ENCODE results near the gene TMEM132C. TPM values are rescaled to one million over a fixed set of nuclear protein-coding genes. Genes with fewer than 3 reads are reported as not detected.

Gene TMEM132C
- total and polyA plus RNA-seq, 11 donors: 0.05 to 5.9 (median 0.85) TPM

DNA sequence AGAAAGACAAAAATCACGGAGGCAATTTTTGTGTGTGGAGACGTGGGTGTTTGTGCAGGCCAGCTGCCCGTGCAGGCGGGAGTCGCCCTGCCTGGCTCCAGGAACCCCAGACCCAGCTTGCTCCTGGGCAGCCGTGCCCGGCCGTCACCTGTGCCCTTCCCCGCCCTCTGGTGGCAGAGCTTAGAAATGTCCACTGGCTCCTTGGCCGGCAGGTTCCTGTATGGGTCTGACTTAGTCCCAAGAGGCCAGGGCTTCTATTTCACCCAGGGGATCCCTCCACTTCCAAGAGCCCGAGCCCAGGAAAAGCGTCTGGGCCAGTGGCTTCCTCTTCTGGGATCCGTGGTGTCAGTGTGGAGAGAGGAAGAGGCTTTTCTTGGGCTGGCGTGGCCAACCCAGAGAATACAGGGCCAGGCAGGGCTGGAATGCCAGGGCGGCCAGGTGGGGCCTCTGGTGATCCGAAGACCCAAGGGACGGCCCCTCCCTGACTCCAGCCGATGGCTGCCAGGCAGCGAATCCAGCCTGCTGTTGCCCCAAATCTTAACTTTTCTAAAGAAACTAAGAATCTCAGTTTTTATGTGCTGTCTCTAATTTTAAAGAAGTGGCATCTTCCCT is 120.9 kb downstream of the TMEM132C start:
- H3K9me3 ChIP-seq: no peaks in the 10 kb centered on the region
- H3K4me1 ChIP-seq: peaks cover 0 to 12% (median 0%) of the 10 kb centered on the region in 12 donors
- H3K27ac ChIP-seq: peak overlapping the region in 2 of 12 donors; percentile 29
- DNase-seq (peak in 3 of 5 donors; percentile 12 to 40 (median 34)), ATAC-seq (peak in 3 of 4 donors; percentile 50 to 81 (median 50))
- 20 to 27% (median 24%) methylated on average over 16 to 19 of the region's 19 CpGs for WGBS, 4 donors
- intact Hi-C loops (cut with DNase I): loop anchor here in 7 of 10 donors (2.0 to 10.0 kb wide), 4 partner anchors 113 to 1523 kb away; partner anchors contain the start of gene TMEM132C (in 3 of the 7)
- H3K27me3 ChIP-seq: peaks cover 0 to 56% (median 2%) of the 10 kb centered on the region in 9 donors
- no peak overlapping the region for H3K4me3 ChIP-seq
- H3K36me3 ChIP-seq: no peaks in the 10 kb centered on the region
- TF ChIP-seq POLR2A (IDR thresholded peaks at IDR 0.05): no peak
- peak; percentile 35 to 68 (median 50) for TF ChIP-seq CTCF (IDR thresholded peaks at IDR 0.05)

DNA sequence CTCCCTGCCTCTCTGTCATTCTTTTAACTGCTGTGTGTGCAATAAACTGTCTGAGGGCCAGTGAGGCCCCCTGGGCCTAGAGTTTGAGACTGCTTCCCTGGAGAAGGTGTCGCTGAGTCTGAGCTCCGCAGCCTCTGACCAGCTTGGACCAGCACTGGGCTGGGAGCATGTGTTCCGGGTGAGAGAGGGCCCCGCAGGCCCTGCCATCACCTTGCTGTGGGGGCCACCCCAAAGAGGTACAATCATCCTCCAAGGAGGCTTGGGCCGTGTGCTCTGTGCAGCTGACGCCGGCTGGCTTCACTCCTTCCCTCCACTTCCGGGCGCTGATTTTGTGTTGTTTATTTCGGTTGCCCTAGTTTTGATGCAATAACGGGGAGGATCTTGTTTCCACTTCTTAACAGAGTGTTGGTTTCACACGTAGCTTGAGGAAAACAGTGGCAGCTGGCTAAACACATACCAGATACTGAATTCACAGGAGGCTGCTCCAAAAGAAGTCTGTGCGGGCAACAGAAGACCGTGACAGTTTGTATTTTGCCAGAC is 121.6 kb downstream of the TMEM132C start:
- Histone ChIP-seq H3K27ac (peak overlapping the region in 2 of 12 donors; percentile 29), H3K36me3 (no peaks in the 10 kb centered on the region), H3K27me3 (peaks cover 0 to 50% (median 2%) of the 10 kb centered on the region in 9 donors), H3K9me3 (peaks cover 0 to 3% (median 0%) of the 10 kb centered on the region in 12 donors), H3K4me1 (peaks cover 0 to 12% (median 0%) of the 10 kb centered on the region in 12 donors), H3K4me3 (no peak overlapping the region)
- DNase-seq (peak in 3 of 5 donors; percentile 16 to 34 (median 34)), ATAC-seq (peak; percentile 53 to 88 (median 66))
- intact Hi-C loops (cut with DNase I): loop anchor here in 7 of 10 donors (2.0 to 10.0 kb wide), 4 partner anchors 114 to 1522 kb away; partner anchors contain the start of gene TMEM132C (in 3 of the 7)
- TF ChIP-seq POLR2A (IDR thresholded peaks at IDR 0.05) (no peak), CTCF (IDR thresholded peaks at IDR 0.05) (no peak)
- WGBS, 4 donors: 31 to 35% (median 32%) methylated on average over 14 of the region's 14 CpGs

GRCh38 chr12:128393346-128393745 is 126.4 kb downstream of the TMEM132C start:
- H3K27me3 ChIP-seq: peaks cover 0 to 13% (median 0%) of the 10 kb centered on the region in 9 donors
- H3K9me3 ChIP-seq: peaks cover 0 to 6% (median 0%) of the 10 kb centered on the region in 12 donors
- H3K4me3 ChIP-seq: no peak overlapping the region
- ATAC-seq: no peak
- no peak for DNase-seq
- intact Hi-C loops (cut with DNase I): no loop called here
- H3K36me3 ChIP-seq: no peaks in the 10 kb centered on the region
- 53 to 74% (median 61%) methylated on average over 3 of the region's 3 CpGs for WGBS, 4 donors
- H3K27ac ChIP-seq: no peak overlapping the region
- H3K4me1 ChIP-seq: peaks cover 0 to 3% (median 0%) of the 10 kb centered on the region in 12 donors
- TF ChIP-seq CTCF (IDR thresholded peaks at IDR 0.05): no peak
- no peak for TF ChIP-seq POLR2A (IDR thresholded peaks at IDR 0.05)

DNA sequence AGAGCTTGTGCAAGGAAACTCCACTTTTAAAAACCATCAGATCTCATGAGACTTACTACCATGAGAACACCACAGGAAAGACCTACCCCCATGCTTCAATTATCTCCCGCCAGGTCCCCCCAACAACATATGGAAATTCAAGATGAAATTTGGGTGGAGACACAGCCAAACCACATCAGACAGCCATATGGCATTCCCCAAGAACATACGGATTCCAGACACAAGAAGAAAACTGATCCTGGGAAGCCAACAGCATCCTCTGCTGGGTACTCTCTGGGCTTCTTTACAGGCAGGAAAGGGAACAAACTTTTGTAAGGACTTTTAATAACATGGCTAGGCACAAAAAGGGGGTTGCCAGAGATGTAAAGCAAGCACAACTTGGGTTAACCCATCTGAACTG is 127.2 kb downstream of the TMEM132C start:
- peaks cover 0 to 10% (median 0%) of the 10 kb centered on the region in 9 donors for H3K27me3 ChIP-seq
- H3K36me3 ChIP-seq: no peaks in the 10 kb centered on the region
- H3K4me3 ChIP-seq: no peak overlapping the region
- 56 to 84% (median 74%) methylated on average over 2 of the region's 2 CpGs for WGBS, 4 donors
- intact Hi-C loops (cut with DNase I): no loop called here
- ATAC-seq: no peak
- H3K27ac ChIP-seq: no peak overlapping the region
- H3K9me3 ChIP-seq: peaks cover 0 to 6% (median 0%) of the 10 kb centered on the region in 12 donors
- H3K4me1 ChIP-seq: no peaks in the 10 kb centered on the region
- DNase-seq: no peak
- TF ChIP-seq CTCF (IDR thresholded peaks at IDR 0.05): no peak
- no peak for TF ChIP-seq POLR2A (IDR thresholded peaks at IDR 0.05)

Measured in heart left ventricle (tissue), 16 donors.